Brain microvascular endothelial cell (primary cell): Measurements from ENCODE around the gene MAD1L1.

Source experiments
- DNase-seq: peaks from one replicate; pipeline ENCODE4 v3.0.0-alpha.2; 2020
- H3K27ac ChIP-seq: fragments of 250-450 bp; sonication (Bioruptor Pico); 2 replicates; pipeline ENCODE4 v1.5.1; 2020; ENCODE audit warnings: mild to moderate bottlenecking, moderate library complexity
- H3K27me3 ChIP-seq: fragments of 250-450 bp; sonication (Bioruptor Pico); replicated peaks from 2 replicates; pipeline ENCODE4 v1.5.1; 2020; ENCODE audit warnings: mild to moderate bottlenecking
- H3K36me3 ChIP-seq: fragments of 250-450 bp; sonication (Bioruptor Pico); replicated peaks from 2 replicates; pipeline ENCODE4 v1.5.1; 2020; ENCODE audit warnings: mild to moderate bottlenecking
- H3K4me3 ChIP-seq: 2 replicates; pipeline ENCODE4 v1.5.1; 2011; ENCODE audit warnings: low read depth, mild to moderate bottlenecking, control low read depth, low read length, moderate library complexity
- in situ Hi-C: cut with HindIII; loops from 2 replicates; pipeline ENCODE4 v1.10.0; 2017; ENCODE audit warnings: low sequenced_read_pairs, low pct_ligation_motif_present
- TF ChIP-seq, protein P1 (sequence below): IDR thresholded peaks from 2 replicates; pipeline ENCODE4 v1.5.1; 2011; ENCODE audit warnings: low read depth, mild to moderate bottlenecking, moderate library complexity, low read length, control low read depth, inconsistent platforms; ENCODE audit errors: missing control alignments

The MAD1L1 gene

GRCh38 chr7:2097492-2097891 is 135.3 kb downstream of the MAD1L1 start:
- DNase-seq: no peak
- in situ Hi-C loops: no loop called here
- TF ChIP-seq, protein P1, sequence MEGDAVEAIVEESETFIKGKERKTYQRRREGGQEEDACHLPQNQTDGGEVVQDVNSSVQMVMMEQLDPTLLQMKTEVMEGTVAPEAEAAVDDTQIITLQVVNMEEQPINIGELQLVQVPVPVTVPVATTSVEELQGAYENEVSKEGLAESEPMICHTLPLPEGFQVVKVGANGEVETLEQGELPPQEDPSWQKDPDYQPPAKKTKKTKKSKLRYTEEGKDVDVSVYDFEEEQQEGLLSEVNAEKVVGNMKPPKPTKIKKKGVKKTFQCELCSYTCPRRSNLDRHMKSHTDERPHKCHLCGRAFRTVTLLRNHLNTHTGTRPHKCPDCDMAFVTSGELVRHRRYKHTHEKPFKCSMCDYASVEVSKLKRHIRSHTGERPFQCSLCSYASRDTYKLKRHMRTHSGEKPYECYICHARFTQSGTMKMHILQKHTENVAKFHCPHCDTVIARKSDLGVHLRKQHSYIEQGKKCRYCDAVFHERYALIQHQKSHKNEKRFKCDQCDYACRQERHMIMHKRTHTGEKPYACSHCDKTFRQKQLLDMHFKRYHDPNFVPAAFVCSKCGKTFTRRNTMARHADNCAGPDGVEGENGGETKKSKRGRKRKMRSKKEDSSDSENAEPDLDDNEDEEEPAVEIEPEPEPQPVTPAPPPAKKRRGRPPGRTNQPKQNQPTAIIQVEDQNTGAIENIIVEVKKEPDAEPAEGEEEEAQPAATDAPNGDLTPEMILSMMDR: no peak
- no peak overlapping the region for H3K27ac ChIP-seq
- no peaks in the 10 kb centered on the region for H3K27me3 ChIP-seq
- no peak overlapping the region for H3K4me3 ChIP-seq
- H3K36me3 ChIP-seq: no peaks in the 10 kb centered on the region

GRCh38 chr7:2096692-2097387 is 135.9 kb downstream of the MAD1L1 start:
- Histone ChIP-seq H3K4me3 (no peak overlapping the region), H3K27ac (no peak overlapping the region), H3K36me3 (no peaks in the 10 kb centered on the region), H3K27me3 (no peaks in the 10 kb centered on the region)
- TF ChIP-seq, protein P1: no peak
- in situ Hi-C loops: no loop called here
- DNase-seq: no peak

DNA sequence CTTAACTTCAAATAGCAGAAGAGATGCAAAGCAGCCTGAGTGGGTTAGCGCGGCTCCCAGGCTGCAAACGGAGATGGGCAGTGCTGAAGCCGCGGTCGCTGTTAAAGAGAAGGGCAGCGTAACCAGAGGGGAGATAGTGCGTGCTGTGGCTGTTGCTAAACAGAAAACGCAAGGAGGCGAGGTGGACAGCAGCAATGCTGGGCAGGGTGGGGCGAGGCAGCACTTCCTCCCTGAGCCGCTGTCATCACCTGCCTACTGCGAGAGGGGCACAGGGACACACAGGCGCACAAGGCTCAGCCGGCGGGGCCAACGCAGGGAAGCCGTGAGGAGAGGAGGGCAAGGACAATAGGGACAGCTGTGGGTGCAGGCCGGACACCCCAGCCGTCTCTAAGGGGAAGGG is 137.3 kb downstream of the MAD1L1 start:
- Histone ChIP-seq H3K27me3 (no peaks in the 10 kb centered on the region), H3K4me3 (no peak overlapping the region), H3K36me3 (no peaks in the 10 kb centered on the region), H3K27ac (no peak overlapping the region)
- DNase-seq: no peak
- TF ChIP-seq, protein P1: no peak
- in situ Hi-C loops: no loop called here

DNA sequence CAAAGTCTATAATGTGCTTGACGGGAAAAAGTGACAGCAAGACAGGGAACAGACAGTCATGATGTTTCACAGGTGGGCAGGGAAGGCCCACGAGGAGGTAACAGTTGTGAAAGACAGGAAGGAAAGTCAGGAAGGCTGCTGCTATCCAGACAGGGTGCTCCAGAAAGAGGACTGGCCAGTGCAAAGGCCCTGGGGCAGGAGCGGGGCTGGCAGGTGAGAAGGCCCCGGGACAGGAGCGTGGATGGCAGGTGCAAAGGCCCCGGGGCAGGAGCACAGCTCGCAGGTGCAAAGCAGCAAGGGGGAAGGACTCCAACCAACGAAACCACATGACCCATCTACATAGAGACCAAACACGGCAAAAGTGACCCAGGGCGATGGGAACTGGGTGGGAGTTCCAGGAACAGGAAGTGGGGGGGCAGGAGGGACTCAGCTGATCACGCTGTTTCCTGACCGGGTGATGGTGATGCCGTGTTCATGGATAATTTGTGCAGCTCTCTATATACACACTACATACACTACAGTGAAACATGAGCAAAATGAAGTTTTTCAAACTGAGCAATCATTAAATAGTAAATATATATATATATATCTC is 138.2 kb downstream of the MAD1L1 start:
- DNase-seq: no peak
- in situ Hi-C loops: no loop called here
- Histone ChIP-seq H3K27me3 (no peaks in the 10 kb centered on the region), H3K27ac (no peak overlapping the region), H3K36me3 (no peaks in the 10 kb centered on the region), H3K4me3 (no peak overlapping the region)
- TF ChIP-seq, protein P1: no peak

DNA sequence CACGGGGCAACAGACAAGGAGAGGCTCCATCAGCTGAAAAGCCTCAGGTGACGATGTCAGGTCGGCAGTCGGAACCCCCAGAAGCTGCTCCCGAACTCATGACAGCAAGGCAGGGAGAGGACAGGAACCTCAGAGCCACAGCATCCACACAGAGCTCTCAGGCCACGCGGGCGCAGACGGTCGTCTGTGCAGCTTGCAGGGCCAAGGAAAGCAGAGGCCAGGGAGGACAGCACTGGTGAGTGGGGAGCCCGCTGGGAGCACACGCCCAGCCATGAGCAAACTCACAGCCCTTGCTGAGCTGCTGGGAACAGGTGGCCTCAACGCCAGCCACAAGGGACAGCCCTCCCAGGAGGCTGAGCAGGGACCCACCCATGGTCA is 138.9 kb downstream of the MAD1L1 start:
- no peak overlapping the region for H3K27ac ChIP-seq
- H3K27me3 ChIP-seq: no peaks in the 10 kb centered on the region
- TF ChIP-seq, protein P1: no peak
- no peaks in the 10 kb centered on the region for H3K36me3 ChIP-seq
- in situ Hi-C loops: no loop called here
- H3K4me3 ChIP-seq: no peak overlapping the region
- DNase-seq: no peak
